HEK293T (cell line): ENCODE results near the gene CCDC152.

Experiments
- BHLHE40 ChIP-seq: fragments of 450-650 bp; IDR thresholded peaks from 2 replicates; pipeline ENCODE4 v1.6.1; 2016; ENCODE audit warnings: mild to moderate bottlenecking, moderate library complexity, borderline replicate concordance
- ELF4 ChIP-seq: fragments of 450-650 bp; IDR thresholded peaks from 2 replicates; pipeline ENCODE4 v1.6.1; 2017; ENCODE audit warnings: antibody characterized with exemption
- LEF1 ChIP-seq: fragments of 450-650 bp; IDR thresholded peaks from 2 replicates; pipeline ENCODE4 v1.6.1; 2017; ENCODE audit warnings: mild to moderate bottlenecking, borderline replicate concordance
- NFRKB ChIP-seq: fragments of 450-650 bp; IDR thresholded peaks from 2 replicates; pipeline ENCODE4 v1.6.1; 2016; ENCODE audit warnings: mild to moderate bottlenecking, moderate library complexity
- SP1 ChIP-seq: fragments of 450-650 bp; IDR thresholded peaks from 2 replicates; pipeline ENCODE4 v1.6.1; 2017
- TF ChIP-seq, protein P1 (sequence below): fragments of 450-650 bp; IDR thresholded peaks from 2 replicates; pipeline ENCODE4 v1.6.1; 2016

DNA sequence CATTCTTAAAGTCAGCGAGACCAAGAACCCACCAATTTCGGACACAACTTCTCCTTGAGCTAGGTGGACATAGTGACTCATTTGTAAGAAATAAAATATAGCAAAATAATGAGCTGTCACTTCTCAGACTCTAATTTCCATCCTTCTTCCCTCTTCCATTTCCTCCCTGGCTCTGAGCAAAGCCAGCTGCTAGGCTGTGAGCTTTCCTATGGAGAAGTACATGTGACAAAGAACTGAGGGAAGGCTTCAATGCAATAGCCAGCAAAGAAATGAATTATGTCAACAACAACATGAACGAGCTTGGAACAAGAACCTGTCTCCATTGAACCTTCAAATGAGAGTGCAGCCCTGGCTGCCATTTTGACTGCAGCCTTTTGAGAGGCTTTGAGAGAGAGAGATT, 81.0 kb downstream of the CCDC152 start:
- TF ChIP-seq SP1: no peak
- TF ChIP-seq, protein P1, sequence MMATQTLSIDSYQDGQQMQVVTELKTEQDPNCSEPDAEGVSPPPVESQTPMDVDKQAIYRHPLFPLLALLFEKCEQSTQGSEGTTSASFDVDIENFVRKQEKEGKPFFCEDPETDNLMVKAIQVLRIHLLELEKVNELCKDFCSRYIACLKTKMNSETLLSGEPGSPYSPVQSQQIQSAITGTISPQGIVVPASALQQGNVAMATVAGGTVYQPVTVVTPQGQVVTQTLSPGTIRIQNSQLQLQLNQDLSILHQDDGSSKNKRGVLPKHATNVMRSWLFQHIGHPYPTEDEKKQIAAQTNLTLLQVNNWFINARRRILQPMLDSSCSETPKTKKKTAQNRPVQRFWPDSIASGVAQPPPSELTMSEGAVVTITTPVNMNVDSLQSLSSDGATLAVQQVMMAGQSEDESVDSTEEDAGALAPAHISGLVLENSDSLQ: no peak
- TF ChIP-seq NFRKB: no peak
- TF ChIP-seq LEF1: no peak
- no peak for TF ChIP-seq ELF4
- TF ChIP-seq BHLHE40: no peak
